GM19023 (cell line): ENCODE results near the gene UGT1A8.

Experiments used
- ATAC-seq: cut with Tn5 transposase; IDR thresholded peaks from one replicate; pipeline ENCODE4 v1.9.1; 2021; ENCODE audit warnings: mild to moderate bottlenecking, moderate library complexity; ENCODE audit not compliant: unreplicated experiment

The UGT1A8 gene

DNA sequence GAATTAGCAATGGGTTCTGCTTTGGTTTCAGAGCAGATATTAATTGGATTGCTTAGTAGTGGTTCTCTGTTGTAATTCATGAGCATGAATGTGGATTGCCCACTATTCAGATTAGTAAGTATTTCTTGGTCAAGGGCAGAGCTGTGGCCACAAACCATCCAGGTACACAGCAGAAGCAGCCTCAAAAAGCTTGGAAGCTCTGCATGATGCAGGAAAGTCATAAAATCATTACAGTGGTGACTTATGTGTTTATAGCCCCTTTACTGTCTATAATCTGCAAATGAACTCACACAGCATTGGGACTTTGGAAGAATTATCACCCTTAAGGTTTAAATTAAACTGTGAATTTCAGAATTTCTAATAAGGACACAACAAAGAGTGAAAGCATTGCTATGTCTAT is 140.7 kb downstream of the UGT1A8 start:
- ATAC-seq = no peak

DNA sequence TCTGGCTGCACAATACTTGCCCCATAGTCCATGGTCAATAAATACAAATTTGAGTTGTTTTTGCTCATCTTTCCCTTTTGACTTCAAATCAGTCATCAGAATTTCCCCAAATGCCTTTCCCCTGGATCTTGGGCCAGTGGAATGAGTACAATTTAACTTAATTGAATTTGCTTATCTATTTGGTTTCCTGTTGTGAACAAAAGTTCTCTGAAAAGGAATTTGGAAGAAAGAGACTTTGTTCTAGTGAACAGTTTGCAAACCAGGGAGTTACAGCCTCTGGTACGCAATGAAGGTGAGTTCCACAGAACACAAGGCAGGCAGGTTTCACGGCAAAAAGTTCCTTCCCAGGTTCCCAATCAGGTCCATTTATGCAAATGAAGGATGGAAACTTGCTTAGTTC is 141.4 kb downstream of the UGT1A8 start:
- no peak for ATAC-seq

DNA sequence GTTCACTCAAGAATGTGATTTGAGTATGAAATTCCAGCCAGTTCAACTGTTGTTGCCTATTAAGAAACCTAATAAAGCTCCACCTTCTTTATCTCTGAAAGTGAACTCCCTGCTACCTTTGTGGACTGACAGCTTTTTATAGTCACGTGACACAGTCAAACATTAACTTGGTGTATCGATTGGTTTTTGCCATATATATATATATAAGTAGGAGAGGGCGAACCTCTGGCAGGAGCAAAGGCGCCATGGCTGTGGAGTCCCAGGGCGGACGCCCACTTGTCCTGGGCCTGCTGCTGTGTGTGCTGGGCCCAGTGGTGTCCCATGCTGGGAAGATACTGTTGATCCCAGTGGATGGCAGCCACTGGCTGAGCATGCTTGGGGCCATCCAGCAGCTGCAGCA is 142.6 kb downstream of the UGT1A8 start, which contains the start of gene UGT1A1:
Gene UGT1A1 (plus strand): TSS at position 228 of the 400 bp plus-strand sequence. CDS start 18 bp downstream, at position 246.
- ATAC-seq = no peak

DNA sequence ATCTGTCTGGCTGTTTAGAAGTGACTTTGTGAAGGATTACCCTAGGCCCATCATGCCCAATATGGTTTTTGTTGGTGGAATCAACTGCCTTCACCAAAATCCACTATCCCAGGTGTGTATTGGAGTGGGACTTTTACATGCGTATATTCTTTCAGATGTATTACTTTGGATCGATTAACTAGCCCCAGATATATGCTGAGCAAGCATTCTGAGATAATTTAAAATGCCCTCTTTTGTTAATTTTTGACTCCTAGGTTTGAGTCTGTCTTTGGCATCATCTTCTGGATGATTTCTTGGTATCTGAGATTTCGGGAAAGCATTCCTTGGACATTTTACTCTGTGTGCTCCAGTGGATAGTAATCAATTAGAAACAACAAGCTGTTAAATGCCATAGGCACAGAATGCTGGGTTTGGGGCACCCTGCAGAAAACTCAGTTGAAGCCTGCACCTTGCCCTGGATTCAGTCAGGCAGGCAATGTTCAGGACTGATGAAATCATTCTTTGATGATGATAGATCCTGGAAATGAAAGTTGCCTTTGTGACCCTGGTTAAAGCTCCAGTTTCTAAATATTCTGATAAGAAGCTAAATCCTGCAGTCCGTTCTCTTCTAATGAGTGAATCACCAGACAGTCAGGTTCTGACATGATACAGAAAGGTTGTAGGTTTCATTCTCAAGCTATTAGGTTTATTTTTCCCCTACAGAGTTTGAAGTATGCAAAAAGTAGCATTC is 143.8 kb downstream of the UGT1A8 start:
- no peak for ATAC-seq

DNA sequence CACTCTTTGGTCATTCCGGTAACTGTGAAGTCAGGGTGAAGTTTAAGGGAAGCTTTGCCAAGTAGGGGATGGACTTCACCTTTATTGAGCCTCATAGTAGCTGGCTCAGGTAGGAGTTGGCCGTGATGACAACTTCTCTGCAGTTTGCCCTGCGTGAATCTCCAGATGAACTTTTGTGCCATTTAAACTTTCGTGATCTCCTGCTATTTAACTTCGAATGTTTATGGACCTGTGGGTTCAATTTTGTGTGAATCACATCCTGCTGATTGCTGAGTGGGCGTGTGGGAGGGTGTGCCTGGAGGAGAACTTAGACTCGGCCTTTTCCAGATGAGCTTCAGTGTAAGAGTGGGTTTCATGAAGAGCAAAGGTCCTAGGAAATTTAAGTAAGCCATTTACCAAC is 146.8 kb downstream of the UGT1A8 start:
- no peak for ATAC-seq

DNA sequence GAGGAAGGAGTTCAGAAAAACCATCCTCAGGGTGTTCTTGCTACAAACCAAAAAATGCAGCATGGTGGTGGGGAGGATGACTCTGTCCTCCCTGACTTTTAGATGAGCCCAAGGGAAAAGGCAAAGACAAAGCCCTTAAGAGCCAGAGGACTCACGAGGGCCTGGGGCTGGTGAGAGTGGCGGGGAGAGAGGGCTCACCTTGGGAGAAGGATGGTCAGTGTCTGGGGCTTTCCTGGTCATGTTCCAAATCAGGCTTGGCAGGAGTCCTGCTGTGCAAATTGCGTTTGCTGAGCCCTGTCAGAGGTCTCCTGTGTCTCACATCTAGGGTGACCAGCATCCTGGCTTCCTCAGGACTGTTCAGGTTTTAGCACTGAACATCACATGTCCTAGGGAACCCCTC is 147.3 kb downstream of the UGT1A8 start:
- no peak for ATAC-seq

DNA sequence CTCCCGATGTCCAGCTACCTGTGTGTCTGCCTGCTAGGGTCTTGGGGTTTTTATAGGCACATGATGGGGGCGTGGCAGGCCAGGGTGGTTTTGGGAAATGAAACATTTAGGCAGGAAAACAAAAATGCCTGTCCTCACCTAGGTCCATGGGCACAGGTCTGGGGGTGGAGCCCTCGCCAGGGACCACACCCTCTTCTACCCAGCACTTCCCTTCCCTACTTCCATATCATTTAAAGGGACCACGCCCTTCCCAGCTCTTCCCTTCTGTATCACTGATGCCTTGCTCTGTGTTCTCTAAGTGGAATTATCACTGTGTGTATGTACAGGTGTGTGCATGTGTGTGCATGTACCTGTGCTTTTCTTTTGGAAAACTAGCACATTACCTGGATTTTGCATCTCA is 149.0 kb downstream of the UGT1A8 start:
- ATAC-seq = no peak

DNA sequence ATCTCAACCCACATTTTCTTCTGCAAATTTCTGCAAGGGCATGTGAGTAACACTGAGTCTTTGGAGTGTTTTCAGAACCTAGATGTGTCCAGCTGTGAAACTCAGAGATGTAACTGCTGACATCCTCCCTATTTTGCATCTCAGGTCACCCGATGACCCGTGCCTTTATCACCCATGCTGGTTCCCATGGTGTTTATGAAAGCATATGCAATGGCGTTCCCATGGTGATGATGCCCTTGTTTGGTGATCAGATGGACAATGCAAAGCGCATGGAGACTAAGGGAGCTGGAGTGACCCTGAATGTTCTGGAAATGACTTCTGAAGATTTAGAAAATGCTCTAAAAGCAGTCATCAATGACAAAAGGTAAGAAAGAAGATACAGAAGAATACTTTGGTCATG is 150.6 kb downstream of the UGT1A8 start:
- no peak for ATAC-seq

DNA sequence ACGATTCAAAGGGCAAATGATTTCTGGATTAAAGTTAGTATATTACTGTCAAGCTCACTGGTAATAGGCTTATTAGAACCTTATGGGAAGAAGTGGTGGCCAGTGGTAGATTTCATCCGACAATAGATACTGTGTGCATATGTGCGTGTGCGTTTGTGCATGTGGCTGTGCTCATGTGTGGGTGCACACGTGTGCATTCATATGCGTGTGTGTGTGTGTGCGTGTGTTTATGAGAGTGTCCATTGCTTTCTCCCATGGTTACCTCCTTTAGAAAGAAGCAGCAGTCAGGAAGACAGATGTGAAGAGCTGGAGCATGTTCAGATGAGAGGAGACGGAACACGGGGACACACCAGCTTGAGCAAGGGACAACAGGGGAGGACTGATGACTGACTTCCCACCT is 151.8 kb downstream of the UGT1A8 start:
- ATAC-seq = no peak

DNA sequence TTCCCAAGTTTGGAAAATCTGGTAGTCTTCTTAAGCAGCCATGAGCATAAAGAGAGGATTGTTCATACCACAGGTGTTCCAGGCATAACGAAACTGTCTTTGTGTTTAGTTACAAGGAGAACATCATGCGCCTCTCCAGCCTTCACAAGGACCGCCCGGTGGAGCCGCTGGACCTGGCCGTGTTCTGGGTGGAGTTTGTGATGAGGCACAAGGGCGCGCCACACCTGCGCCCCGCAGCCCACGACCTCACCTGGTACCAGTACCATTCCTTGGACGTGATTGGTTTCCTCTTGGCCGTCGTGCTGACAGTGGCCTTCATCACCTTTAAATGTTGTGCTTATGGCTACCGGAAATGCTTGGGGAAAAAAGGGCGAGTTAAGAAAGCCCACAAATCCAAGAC is 154.7 kb downstream of the UGT1A8 start:
- no peak for ATAC-seq

DNA sequence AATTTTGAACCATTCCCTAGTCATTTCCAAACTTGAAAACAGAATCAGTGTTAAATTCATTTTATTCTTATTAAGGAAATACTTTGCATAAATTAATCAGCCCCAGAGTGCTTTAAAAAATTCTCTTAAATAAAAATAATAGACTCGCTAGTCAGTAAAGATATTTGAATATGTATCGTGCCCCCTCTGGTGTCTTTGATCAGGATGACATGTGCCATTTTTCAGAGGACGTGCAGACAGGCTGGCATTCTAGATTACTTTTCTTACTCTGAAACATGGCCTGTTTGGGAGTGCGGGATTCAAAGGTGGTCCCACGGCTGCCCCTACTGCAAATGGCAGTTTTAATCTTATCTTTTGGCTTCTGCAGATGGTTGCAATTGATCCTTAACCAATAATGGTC is 155.2 kb downstream of the UGT1A8 start:
- ATAC-seq = no peak

DNA sequence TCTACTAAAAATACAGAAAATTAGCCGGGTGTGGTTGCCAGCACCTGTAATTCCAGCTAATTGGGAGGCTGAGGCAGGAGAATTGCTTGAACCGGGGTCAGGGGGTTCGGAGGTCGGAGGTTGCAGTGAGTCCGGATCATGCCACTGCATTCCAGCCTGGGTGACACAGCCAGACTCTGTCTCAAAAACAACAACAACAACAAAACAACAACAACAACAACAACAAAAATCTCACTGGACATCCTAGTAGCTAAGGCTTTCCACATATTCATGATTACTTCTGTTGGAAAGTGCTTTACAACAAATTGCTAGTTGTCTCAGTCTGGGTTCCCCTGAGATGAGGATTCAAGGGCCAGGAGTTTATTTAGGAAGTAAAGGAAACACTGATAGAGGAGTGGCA is 156.4 kb downstream of the UGT1A8 start:
- no peak for ATAC-seq

DNA sequence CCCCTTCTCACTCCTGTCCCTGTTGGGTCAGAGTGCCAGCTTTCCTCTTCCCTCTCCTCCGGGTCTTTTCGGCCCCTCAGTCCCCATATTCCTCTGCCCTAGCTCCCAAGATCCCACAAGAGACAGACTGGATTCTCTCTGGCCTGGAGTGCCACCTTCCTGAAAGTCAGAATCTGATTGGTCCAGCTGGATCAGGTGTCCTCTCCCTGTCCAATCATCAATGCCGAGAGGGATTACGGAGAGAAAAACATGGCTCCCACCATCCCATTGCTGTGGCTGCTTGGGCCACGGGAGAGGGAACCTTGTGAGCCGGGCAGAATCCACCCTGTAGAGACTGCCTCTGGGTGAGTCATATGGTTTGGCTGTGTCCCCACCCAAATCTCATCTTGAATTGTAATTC is 158.0 kb downstream of the UGT1A8 start:
- ATAC-seq = no peak

DNA sequence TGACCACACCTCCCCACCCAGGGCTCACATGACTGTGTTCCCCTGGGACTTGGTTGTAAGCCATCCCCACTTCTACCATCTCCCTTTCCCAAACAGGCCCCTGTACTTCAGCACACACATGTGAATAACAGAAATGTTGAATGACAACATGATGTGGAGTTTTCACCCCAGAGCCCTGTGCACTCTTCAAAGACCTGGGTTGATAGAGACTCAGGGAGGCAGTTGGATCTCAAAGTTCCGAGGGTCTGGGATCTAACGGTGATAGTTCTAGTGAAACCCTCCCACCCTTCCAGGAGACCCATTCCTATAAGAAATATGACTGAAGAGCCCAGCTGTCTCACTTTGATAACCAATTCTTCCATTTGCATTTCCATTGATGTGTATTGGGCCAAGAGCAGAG is 160.6 kb downstream of the UGT1A8 start, which contains the start of gene MROH2A:
Gene MROH2A (plus strand): TSS at position 301 of the 400 bp plus-strand sequence. CDS start 1,029 bp downstream, outside the sequence.
- no peak for ATAC-seq

DNA sequence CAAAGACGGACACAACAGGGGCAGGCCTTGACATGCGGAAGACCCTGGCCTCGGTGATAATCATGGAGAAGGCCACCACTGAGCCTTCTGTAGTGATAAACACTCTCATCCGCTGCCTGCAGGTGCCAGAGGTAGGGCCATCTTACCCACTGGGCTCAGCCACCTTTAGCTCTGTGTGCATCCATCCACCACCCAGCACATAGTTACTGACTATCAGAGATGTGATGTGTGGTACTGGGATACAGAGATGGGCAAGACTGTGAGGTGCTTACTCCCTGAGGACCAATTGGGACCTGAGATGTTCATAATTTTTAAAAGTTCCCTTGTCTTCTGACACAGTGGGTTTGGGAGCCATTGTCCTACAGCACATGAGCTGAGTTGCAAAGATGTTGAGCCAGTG is 162.3 kb downstream of the UGT1A8 start:
- ATAC-seq = no peak

DNA sequence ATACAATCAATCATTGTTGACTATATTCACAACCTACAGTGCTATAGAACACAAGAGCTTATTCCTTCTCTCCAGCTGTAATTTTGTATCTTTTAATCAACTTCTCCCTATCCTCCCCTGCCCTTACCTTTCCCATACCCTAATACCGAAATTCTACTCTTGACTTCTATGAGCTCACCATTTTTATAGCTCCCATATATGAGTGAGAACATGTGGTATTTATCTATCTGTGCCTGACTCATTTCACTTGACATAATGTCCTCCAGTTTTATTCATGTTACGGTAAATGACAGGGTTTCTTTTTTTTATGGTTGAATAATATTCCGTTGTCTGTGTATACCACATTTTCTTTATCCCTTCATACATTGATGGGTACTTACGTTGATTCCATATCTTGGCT is 163.3 kb downstream of the UGT1A8 start:
- no peak for ATAC-seq

DNA sequence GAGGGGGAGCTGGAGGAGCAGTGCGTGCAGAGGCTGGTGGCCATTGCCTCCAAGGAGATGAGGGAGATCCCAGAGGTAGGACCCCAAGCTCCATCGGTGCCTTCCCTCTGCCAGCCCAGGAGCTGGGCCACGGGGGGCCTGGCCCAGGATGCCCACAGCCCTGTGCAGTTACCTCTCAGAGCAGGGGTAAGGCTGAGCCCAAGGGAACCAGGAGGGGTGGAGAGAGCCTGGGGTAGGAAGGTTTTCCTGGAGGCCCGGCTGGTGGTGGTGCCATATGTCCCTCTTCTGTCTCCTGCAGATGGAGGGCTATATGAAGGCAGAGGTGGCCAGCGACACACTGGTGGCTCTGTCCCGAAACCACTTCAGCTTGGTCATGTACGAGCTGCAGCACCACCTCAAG is 172.1 kb downstream of the UGT1A8 start:
- ATAC-seq = no peak

DNA sequence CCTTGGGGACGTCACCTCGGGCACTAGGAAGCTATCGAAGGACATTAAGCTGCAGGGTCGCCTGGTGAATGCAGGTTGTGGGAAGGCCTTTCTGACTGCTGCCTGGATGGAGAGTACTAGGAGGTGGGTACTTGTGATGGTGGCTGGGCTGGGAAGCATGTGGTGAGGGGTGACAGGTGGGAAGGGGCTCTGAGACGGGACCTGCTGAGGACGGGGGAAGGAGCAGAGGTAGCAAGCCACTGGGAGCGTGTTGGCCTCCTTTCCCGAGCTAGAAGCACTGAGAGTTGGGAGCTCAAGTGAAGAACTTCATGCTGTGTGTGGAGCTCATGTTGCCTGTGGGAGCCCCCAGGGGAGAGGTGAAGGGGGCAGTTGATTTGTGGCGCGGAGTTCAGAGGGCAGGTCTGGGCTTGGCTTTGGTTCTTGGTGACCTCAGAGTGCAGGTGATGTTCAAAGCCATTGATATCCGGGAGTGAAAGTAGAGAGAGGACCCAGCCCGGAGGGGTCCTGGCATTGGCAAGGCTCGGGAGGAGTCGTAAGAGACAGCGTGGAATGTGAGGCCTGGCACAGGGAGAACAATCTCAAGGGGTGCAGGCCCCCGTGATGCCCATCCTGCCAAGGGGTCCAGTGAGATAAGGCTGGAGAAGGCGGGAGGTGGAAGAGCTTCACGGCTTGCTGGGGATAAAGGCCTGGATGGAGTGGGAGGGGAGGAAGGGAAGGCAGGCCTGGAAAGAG is 173.9 kb downstream of the UGT1A8 start:
- ATAC-seq = no peak

DNA sequence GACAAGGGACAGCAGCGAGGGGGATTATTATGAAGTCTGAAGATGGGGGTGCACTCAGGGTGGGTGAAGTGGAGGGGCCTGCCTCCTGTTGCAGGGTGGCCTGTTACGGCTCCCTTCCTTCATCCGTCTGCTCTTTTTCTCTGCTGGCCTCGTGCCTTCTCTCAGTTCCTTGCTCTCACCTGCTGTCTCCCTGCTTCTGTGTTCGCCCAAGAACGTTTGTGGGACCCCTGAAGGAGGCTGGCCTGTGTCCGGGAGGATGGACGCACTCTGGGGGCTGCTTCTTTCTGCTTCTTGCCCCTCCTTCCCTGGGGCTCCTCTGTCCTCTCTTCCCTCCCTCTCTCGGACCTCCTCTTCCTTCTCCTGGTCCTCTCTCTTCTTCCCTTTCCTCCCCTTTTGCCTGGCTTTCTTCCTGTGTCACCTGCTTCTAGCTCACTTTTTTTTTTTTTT is 174.5 kb downstream of the UGT1A8 start:
- ATAC-seq = no peak

DNA sequence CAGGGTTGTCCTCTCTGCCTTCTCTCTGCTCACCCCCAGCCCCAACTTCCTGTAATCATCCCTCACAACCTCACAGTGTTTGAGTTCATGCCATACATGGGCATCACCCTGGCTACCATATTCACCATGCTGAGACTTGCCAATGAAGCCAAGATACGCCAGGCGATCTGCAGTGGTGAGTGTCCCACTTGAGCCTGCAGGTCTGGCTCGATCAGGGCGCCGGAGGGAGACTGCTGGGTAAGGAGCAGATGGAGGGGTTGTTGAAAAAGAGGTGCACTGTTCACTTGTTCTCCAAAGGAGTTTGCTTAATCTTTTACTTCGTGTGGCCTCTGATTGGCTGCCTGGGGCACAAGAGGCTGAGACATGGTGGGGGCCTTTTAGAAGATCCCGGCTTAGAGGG is 175.3 kb downstream of the UGT1A8 start:
- no peak for ATAC-seq

DNA sequence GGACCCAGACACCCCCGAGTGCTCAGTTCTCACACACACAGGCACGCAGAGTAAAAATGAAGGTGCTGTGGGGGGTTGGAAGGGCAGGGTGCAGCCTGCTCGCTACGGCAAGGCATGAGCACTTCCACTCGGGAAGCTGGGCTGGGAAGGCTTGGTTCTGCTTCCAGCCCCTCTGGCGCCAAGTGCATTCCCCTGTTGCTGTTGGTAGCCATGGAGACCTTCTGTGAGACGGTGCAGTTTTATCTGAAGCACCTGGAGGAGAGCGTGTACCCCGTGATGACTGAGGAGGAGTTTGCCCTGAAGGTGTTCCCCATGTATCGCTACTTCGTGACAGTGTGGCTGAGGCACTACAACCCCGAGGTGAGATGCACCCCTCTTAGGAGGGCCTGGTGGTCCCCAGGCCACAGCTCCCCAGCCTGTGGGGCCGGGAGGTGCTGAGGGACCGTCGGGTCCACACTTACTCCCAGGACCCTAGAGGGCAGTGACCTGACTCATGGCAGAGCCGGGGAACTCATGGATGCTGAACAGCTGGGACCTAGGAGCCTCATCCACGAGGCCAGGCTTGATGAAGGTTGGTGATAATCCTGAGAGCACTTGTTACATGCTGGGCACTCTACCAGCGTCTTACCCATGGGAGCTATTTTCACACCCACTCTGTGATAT is 176.2 kb downstream of the UGT1A8 start:
- ATAC-seq = no peak
